SJCRH30 (cell line): ENCODE measurements around the gene RAB7B. TPM values are rescaled to one million over a fixed set of nuclear protein-coding genes. Genes with fewer than 3 reads are reported as not detected.

Source experiments
- DNase-seq, 2 experiments: peaks; one replicate each; pipeline ENCODE4 v3.0.0-alpha.2; 2015 to 2020
- H3K27ac ChIP-seq: fragments of 250-450 bp; sonication (Bioruptor Pico); 2 replicates; pipeline ENCODE4 v1.5.1; 2020; ENCODE audit warnings: mild to moderate bottlenecking, moderate library complexity
- H3K27me3 ChIP-seq: fragments of 250-450 bp; sonication (Bioruptor Pico); 2 replicates; pipeline ENCODE4 v1.5.1; 2020; ENCODE audit warnings: mild to moderate bottlenecking, moderate library complexity
- H3K36me3 ChIP-seq: fragments of 250-450 bp; sonication (Bioruptor Pico); 2 replicates; pipeline ENCODE4 v1.5.1; 2020; ENCODE audit warnings: mild to moderate bottlenecking, moderate library complexity
- H3K4me1 ChIP-seq: fragments of 250-450 bp; sonication (Bioruptor Pico); 2 replicates; pipeline ENCODE4 v1.5.1; 2020; ENCODE audit warnings: mild to moderate bottlenecking, moderate library complexity
- H3K4me3 ChIP-seq: fragments of 250-450 bp; sonication (Bioruptor Pico); 2 replicates; pipeline ENCODE4 v1.5.1; 2020; ENCODE audit warnings: mild to moderate bottlenecking, moderate library complexity
- H3K9me3 ChIP-seq: fragments of 250-450 bp; sonication (Bioruptor Pico); replicated peaks from 2 replicates; pipeline ENCODE4 v1.5.1; 2020; ENCODE audit warnings: mild to moderate bottlenecking, moderate library complexity
- total RNA-seq: library from RNA; depleted of rRNA; stranded (reverse); fragments of >200 nt; shearing (Covaris generic); gene quantifications from 2 replicates; pipeline ENCODE4 v1.2.3, GENCODE V29; 2014

The RAB7B gene
- total RNA-seq, 1 experiment from 2014 or later: not detected

DNA sequence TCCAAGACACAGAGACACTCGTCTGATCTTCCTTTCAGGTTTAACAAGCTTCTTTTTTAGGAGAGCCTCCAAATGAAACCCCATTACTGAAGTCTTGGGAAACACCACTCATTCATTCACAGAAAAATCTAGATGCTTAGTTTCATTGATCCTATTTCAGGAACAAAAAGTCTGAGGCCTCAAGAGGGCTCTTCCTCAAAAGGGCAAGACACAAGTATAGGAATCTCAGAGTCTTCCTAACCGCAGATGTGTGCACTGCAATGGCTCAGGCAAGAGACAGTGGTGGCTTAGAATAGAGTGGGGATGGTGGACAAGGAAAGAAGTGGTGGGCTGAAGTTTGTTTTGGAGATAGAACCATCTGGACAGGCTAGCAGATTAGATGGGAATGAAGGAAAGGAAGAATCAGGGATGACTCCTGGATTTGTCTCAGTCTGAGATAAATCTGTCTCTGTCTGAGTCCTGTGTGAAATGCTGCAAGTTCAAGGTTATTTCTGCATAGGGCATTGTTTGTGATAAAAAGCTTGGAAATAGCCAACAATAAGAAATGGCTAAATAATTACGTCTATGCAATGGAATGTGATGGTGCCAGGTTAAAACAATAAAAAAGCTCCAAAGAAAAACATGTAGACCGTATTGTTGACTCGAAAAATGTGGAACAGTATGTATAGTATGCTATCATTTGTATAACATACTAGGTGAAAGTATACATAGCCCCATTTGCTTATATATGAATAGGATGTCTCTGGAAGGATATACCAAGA, 29.4 kb upstream of the RAB7B start:
- no peaks in the 10 kb centered on the region for H3K9me3 ChIP-seq
- H3K4me3 ChIP-seq: no peak overlapping the region
- H3K27me3 ChIP-seq: peaks cover 16% of the 10 kb centered on the region; the same call in 1 of the 2 replicates
- H3K36me3 ChIP-seq: no peaks in the 10 kb centered on the region
- H3K27ac ChIP-seq: no peak overlapping the region
- H3K4me1 ChIP-seq: no peaks in the 10 kb centered on the region
- no peak for DNase-seq

DNA sequence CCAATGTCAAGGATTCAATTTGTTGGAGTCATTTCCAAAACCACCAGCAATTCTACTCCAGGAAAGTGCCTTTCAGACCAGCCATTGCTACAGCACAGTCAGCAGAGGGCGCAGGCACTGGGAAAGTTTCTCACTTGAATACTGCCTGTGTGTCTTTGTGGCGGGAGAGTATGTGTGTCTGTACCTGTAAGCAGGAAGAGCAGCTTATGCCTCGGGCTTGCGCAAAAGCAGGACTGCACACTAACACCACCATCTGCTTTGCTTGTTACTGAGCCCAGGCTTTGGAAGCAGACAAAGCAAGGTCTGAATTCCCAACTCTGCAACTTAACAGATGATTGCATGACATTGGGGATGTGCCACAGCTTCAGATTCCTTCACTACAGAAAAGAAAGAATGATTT, 27.5 kb upstream of the RAB7B start:
- DNase-seq: peak; percentile 59 to 79
- Histone ChIP-seq H3K27me3 (peaks cover 14% of the 10 kb centered on the region; the same call in 1 of the 2 replicates), H3K9me3 (no peaks in the 10 kb centered on the region)

DNA sequence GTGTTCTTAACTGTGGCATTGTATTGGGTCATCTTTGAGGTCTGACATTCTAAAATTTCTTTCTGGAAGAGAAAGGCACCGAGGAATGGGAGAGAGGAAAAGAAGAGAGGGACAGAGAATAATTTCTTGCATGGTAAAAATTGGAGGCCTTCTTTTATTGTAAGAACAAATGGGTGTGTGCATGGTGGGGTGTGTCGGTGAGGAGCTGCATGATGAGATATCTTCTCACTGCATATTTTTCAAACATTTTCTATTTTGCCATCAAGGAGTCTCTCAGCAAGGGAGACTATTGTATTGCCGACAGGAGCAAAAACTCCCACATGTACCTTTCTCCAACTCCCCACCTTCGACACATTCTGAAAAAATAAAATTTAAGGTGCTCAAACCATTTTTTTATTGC, 27.0 kb upstream of the RAB7B start:
- Histone ChIP-seq H3K4me3 (no peak overlapping the region), H3K36me3 (no peaks in the 10 kb centered on the region), H3K4me1 (no peaks in the 10 kb centered on the region), H3K27me3 (peaks cover 19% of the 10 kb centered on the region; the same call in 1 of the 2 replicates), H3K9me3 (no peaks in the 10 kb centered on the region), H3K27ac (no peak overlapping the region)
- no peak for DNase-seq

More for the DNA sequence above, 27.5 kb upstream of the RAB7B start:
- Histone ChIP-seq H3K36me3 (no peaks in the 10 kb centered on the region), H3K4me3 (no peak overlapping the region), H3K4me1 (no peaks in the 10 kb centered on the region), H3K27ac (no peak overlapping the region)

DNA sequence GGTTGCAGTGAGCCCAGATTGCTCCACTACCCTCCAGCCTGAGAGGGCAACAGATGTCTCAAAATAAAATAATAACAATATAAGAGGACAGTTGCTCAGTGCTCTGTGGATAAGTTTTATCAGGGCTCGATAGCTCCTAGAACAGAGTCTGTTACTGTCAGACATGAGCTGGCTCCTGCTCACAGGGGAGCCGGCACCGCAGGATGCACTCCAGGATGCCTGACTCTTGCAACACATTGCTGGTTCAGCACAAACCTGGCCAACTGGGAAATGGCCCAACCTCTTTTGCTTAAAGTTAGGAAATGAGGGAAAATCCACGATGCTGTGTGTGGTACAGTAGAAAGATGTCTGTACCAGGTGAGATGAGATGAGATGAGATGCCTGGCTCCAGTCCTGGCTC, 26.3 kb upstream of the RAB7B start:
- no peaks in the 10 kb centered on the region for H3K4me1 ChIP-seq

DNA sequence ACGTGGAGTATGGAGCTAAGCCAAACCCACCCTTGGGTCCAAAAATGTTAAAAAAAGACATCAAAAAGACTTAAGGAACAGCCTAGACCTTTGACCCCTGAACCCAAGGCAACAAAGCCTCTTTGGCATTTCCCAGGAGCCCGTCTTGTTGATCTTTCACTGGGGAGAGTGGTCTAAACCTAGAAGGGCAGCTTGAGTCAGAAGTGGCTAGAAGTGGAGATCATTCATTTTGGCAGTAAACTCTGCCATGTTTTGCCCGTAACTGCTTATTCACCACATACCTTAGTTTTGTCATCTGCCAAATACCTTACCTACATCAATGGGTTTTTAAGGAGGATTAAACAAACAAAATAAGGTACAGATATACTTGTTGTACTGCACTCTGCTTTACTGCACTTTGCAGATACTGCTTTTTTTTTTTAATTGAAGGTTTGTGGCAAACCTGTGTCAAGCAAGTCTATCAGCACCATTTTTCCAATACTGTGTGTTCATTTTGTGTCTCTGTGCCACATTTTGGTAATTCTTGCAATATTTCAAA, 22.2 kb upstream of the RAB7B start:
- no peaks in the 10 kb centered on the region for H3K4me1 ChIP-seq
- H3K27ac ChIP-seq: no peak overlapping the region
- H3K9me3 ChIP-seq: no peaks in the 10 kb centered on the region
- peaks cover 18% of the 10 kb centered on the region for H3K27me3 ChIP-seq
- no peaks in the 10 kb centered on the region for H3K36me3 ChIP-seq
- DNase-seq: no peak
- H3K4me3 ChIP-seq: no peak overlapping the region

More for the DNA sequence above, 26.3 kb upstream of the RAB7B start:
- Histone ChIP-seq H3K27ac (no peak overlapping the region), H3K27me3 (peaks cover 15% of the 10 kb centered on the region; the same call in 1 of the 2 replicates), H3K4me3 (no peak overlapping the region), H3K9me3 (no peaks in the 10 kb centered on the region), H3K36me3 (no peaks in the 10 kb centered on the region)
- DNase-seq: no peak

DNA sequence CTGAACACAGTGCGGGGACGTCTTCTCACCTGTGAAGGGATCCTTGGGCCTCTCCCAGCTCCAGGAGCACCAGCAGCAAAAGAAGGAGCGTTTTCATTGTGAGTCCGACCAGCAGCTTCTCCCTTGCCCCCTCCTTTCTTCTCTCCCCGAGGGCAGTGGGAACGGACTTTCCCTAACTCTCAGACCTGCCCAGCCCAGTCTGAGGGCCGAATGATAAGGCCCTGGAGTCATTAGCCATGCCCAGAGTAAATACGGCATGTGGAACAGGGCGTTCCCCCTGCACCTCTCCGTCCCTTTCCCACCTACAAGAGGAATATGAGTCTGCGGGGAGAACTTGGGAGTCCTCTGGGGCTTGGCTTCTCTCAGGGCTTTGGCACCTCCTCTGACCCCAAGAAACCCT, 20.5 kb upstream of the RAB7B start, which contains the start of gene CTSE:
CTSE (minus strand) TSS at position 201 of the 400 bp plus-strand sequence; CDS start at position 97, 104 bp downstream.
- Histone ChIP-seq H3K36me3 (no peaks in the 10 kb centered on the region), H3K9me3 (no peaks in the 10 kb centered on the region), H3K27me3 (peaks cover 15% of the 10 kb centered on the region), H3K4me3 (no peak within 1 kb of the TSS), H3K4me1 (no peaks in the 10 kb centered on the region), H3K27ac (no peak within 1 kb of the TSS)
- DNase-seq: no peak

DNA sequence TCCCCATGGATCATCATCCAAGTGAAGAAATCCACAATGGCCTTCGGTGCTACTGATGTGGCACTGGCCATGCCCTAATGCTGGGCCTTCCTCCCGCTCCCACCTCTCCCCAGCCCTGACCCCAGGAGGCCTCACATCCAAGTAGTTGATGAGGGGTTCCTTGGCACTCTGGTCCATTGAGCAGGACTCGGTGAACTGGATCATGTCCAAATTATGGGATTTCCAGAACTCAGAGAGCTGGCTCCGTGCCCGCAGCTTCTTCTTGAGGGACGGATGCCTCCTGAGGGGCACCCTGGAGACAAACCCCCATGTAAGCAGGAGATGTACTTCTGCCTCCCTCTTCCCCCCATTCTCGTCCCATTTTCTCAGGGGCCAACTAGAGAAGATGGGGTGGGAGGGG, 19.6 kb upstream of the RAB7B start:
- DNase-seq: no peak
- no peaks in the 10 kb centered on the region for H3K36me3 ChIP-seq
- H3K27ac ChIP-seq: no peak overlapping the region
- H3K4me3 ChIP-seq: no peak overlapping the region
- no peaks in the 10 kb centered on the region for H3K9me3 ChIP-seq
- H3K27me3 ChIP-seq: peaks cover 11% of the 10 kb centered on the region; the same call in 1 of the 2 replicates
- no peaks in the 10 kb centered on the region for H3K4me1 ChIP-seq

DNA sequence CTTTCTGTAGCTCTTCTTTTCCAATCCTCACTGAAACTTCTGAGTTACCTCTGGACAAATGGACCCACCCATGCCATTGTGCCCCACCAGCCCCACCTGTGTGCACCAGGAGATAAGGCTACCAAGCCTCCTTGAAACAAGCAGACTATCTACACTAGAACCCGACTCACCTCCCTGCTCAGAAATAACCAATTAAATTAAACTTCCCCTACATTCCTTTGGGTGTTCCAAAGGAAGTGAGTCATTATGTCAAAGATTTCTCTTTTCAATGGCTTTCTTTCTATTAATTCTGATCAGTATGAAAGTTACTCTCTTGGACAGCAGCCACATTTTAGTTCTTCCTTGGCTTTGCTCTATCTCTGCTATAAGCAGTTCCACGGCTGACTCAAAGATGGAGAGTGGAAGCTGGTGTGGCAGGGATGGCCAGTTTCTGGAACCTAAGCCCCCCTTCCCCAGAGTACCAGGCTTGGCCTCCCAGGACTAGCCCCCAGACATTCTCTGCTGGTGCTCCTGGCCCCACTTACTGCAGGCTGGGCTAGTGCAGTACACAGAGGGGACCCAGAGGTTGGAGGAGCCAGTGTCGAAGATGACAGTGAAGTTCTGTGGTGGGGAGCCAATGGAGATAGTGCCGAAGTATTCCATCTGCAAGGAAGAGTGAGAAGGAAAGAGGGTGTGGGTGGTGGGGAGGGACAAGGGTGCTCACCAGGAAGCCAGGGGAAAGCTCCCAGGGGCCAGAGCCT, 18.6 kb upstream of the RAB7B start:
- Histone ChIP-seq H3K4me1 (no peaks in the 10 kb centered on the region), H3K36me3 (no peaks in the 10 kb centered on the region), H3K4me3 (no peak overlapping the region), H3K27ac (no peak overlapping the region), H3K27me3 (peaks cover 11% of the 10 kb centered on the region; the same call in 1 of the 2 replicates), H3K9me3 (no peaks in the 10 kb centered on the region)
- no peak for DNase-seq

DNA sequence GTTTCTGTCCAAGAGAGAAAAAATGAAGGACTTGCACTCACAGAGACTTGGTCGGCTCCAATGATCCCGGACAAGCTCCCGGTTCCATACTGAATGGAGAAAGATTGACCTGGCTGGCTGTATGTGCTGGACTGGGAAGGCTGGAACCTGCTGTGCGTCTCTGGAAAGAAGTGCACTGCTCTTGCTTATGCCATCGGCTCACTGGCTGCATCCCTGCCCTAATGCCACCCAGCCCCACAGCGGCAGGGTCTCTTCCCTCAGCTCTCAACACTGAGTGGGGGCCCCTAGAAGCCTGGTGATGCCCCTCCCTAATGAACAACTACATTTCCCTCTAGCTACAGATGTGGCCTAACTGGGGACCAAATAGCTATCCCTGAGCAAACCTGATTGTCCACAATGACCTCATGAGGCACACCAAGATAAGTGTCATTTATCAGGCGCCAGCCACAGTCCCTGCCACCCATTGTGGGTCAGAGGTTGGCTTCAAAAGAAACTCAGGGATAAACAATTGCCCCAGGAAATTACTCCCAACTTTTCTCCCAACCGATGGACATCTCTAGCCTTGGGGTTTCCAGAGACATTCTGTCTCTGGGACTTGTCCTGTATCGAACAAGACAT, 17.9 kb upstream of the RAB7B start:
- no peak overlapping the region for H3K27ac ChIP-seq

DNA sequence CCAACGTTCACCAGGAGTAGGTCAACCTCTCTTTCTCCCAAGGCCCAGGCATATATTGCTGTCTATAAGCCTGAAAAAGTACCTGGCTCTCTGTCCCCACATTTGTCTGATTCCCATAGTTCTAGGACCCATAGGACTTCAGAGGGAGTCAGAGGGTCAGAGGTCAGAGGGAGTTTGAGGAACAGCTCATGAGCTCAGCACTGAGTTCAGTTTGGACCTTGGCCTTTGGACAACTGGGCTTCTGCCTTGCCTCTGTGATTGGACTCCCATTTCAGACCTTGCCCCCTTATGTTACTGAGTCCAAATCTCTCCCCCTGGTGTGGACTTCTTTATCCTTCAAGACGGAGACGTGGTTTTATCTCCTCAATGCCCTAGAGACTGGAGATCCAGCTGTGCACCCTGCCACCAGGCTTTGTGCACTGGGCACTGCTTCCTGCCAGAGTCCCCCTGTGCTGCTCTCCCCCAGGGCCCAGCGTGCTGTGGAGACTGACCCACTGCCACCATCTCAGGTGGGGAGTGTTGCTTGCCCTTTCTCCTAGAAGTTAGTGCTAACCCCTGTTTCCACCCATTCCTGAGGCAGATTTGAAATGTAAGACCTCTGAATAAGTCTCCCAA, 17.3 kb upstream of the RAB7B start:
- Histone ChIP-seq H3K4me1 (no peaks in the 10 kb centered on the region), H3K9me3 (no peaks in the 10 kb centered on the region), H3K27me3 (peaks cover 8% of the 10 kb centered on the region; the same call in 1 of the 2 replicates), H3K4me3 (no peak overlapping the region), H3K36me3 (no peaks in the 10 kb centered on the region), H3K27ac (no peak overlapping the region)
- DNase-seq: no peak

More for the DNA sequence above, 17.9 kb upstream of the RAB7B start:
- no peak overlapping the region for H3K4me3 ChIP-seq
- H3K27me3 ChIP-seq: peaks cover 11% of the 10 kb centered on the region; the same call in 1 of the 2 replicates
- no peaks in the 10 kb centered on the region for H3K9me3 ChIP-seq
- H3K4me1 ChIP-seq: no peaks in the 10 kb centered on the region
- H3K36me3 ChIP-seq: no peaks in the 10 kb centered on the region
- no peak for DNase-seq

DNA sequence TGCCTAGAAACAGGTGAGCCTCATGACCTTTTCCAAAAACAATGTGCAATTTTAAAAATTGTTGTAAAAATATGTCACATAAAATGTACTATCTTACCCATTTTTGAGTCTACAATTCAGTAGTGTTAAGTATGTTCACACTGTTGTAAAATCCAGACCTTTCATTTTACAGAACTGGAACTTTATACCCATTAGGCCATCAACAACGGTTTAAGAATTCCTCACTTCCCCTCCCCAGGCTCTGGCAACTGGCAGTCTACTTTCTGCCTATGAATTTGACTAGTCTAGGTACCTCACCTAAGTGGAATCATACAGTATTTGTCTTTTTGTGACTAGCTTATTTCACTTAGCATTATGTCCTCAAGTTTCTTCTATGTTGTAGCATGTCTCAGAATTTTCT, 11.9 kb upstream of the RAB7B start:
- Histone ChIP-seq H3K27me3 (peaks cover 6% of the 10 kb centered on the region; the same call in 1 of the 2 replicates), H3K4me1 (no peaks in the 10 kb centered on the region), H3K4me3 (no peak overlapping the region), H3K9me3 (no peaks in the 10 kb centered on the region), H3K27ac (no peak overlapping the region), H3K36me3 (no peaks in the 10 kb centered on the region)
- DNase-seq: no peak

DNA sequence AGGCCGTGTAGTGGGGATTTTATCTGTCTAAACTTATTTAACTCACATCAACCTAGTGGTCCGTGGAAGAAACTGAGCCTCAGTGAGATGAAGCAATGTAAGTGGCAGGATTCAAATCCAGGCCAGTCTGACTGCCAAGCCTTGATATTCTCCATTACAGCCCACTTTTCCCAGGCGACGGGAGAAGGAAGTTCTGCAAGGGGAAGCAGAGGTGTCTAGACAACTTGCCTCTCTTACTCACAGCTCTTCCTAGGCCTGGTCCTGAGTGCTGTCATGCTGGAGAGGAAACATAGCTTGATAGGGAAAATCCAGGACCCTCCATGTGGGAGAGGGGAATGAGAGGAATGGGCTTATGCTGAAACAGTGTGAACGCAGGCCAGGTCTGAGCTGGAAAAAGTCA, 11.4 kb upstream of the RAB7B start:
- Histone ChIP-seq H3K27ac (no peak overlapping the region), H3K9me3 (no peaks in the 10 kb centered on the region)
- no peak for DNase-seq

DNA sequence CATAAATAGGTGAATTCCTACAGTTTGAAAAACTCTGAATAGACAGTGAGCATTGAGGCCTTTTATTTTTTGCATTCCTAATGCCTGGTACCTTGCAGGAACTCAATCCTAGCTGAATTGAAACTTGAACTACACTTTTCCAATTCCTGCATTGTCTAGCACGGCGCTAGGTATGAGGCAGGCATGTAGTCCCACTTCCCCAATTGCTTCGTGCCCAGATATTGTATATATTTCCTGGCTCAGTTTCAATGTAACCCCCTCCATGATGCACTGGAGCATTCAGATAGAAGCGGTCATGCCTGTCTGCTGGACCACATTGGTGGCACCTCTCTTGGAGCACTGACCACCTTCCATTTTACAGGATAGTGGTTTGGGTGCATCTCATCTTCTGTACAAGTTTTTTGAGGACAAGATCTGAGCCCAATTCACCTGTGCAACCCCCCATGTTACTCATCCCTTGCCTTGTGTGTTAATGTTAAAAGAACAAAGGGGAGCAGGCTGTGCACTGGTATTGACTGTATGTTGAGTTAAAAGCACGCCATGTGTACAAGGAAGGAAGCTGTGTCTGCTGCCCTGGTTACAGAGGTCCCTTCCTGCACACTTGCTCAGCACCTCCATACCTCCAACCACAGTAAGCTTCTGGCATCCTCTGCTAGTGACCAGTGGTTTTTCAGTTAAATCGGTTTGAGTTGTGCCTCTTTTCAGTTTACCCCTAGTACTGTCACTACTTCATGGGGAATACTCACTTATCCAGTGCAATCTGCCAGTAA, 10.0 kb upstream of the RAB7B start:
- H3K4me1 ChIP-seq: no peaks in the 10 kb centered on the region
- no peak overlapping the region for H3K4me3 ChIP-seq
- no peaks in the 10 kb centered on the region for H3K36me3 ChIP-seq
- no peaks in the 10 kb centered on the region for H3K9me3 ChIP-seq
- peaks cover 9% of the 10 kb centered on the region; the same call in 1 of the 2 replicates for H3K27me3 ChIP-seq
- DNase-seq: no peak
- no peak overlapping the region for H3K27ac ChIP-seq

More for the DNA sequence above, 11.4 kb upstream of the RAB7B start:
- Histone ChIP-seq H3K4me1 (no peaks in the 10 kb centered on the region), H3K27me3 (peaks cover 6% of the 10 kb centered on the region; the same call in 1 of the 2 replicates), H3K36me3 (no peaks in the 10 kb centered on the region), H3K4me3 (no peak overlapping the region)
